ENCODE measurements around the gene DDA1.

GRCh38 chr19:17359905-17360800, 50.8 kb downstream of the DDA1 start:
- TF ChIP-seq ZKSCAN8 (CRISPR knock-in tag; IDR thresholded peaks at IDR 0.05), result peak; percentile 93
- TF ChIP-seq EP300 (IDR thresholded peaks at IDR 0.05; ENCODE audit: low read length), result no peak
- TF ChIP-seq RAD21 (CRISPR knock-in tag; conservative IDR thresholded peaks at IDR 0.05 in 1 of 2, IDR thresholded peaks at IDR 0.05 in 1 of 2), result no peak
- TF ChIP-seq ESRRA (IDR thresholded peaks at IDR 0.05; ENCODE audit: borderline replicate concordance, low read depth), result 0 out of 2 replicates have a peak, but pooled peaks have one; percentile 24
- TF ChIP-seq CHD4 (IDR thresholded peaks at IDR 0.05; ENCODE audit: insufficient read depth, insufficient replicate concordance, low read depth, low read length, poor library complexity, severe bottlenecking), result no peak
- no peak for TF ChIP-seq THAP7 (CRISPR knock-in tag; IDR thresholded peaks at IDR 0.05)
- no peak for TF ChIP-seq MLLT1 (IDR thresholded peaks at IDR 0.05)

Measured in K562 (cell line).